K562 (cell line): ENCODE measurements around the gene PDLIM4. TPM values are rescaled to one million over a fixed set of nuclear protein-coding genes. Genes with fewer than 3 reads are reported as not detected.

Experiments
- ATAC-seq: fragments of 200-7000 bp; cut with Tn5 transposase; 3 replicates; pipeline ENCODE4 v1.9.1; 2020; ENCODE audit warnings: moderate library complexity
- BruUV-seq: library from RNA; stranded (reverse); fragments of 400-500 nt; replicated peaks from 2 replicates; lab custom pipeline; 2021; lab: Mats Ljungman, UMichigan
- CTCF ChIA-PET: fragments of 300-600 bp; formaldehyde crosslinking; extraction: SDS; loops from one replicate; lab custom pipeline; 2021; ENCODE audit warnings: low intra/inter-chr PET ratio; lab: Yijun Ruan, JAX
- POLR2A ChIA-PET: fragments of 300-600, 350-650 bp; sonication (Branson Sonifier 250); formaldehyde crosslinking; extraction: SDS; loops from one replicate; lab custom pipeline; 2021; ENCODE audit warnings: antibody characterized with exemption, inconsistent platforms; lab: Yijun Ruan, JAX
- DNase-seq, 4 experiments: peaks; one replicate each; pipeline versions ENCODE4 v3.0.0 to v3.0.0-alpha.2; 2011 to 2018; ENCODE audit warnings: low spot score in 3 of 4, mixed read lengths in 3 of 4; ENCODE audit errors: extremely low read depth in 1 of 4
- FAIRE-seq: peaks from 2 replicates; lab custom pipeline; 2011; peaks lifted over from hg19 to GRCh38; lab: Jason Lieb, UNC
- H2AFZ ChIP-seq: 2 replicates; pipeline ENCODE4 v1.6.0; 2011; ENCODE audit warnings: low read depth, low read length, control low read depth, inconsistent platforms
- H3K27ac ChIP-seq: fragments of 200-600 bp; 3 replicates; pipeline ENCODE4 v1.8.0; 2011; ENCODE audit warnings: low read depth, mild to moderate bottlenecking, control low read depth, inconsistent platforms, low read length, moderate library complexity, mixed read lengths; ENCODE audit errors: extremely low read depth
- H3K27me3 ChIP-seq, 2 experiments: fragments of 300-600 bp in 1 of 2; 2 replicates in 1 of 2; 3 replicates in 1 of 2; pipeline versions ENCODE4 v1.6.0 to v1.8.0; 2011; ENCODE audit warnings: inconsistent platforms in 2 of 2, low read length in 2 of 2, mild to moderate bottlenecking in 1 of 2, mixed read lengths in 1 of 2, moderate library complexity in 1 of 2; ENCODE audit not compliant: control insufficient read depth in 2 of 2, insufficient read depth in 2 of 2
- H3K36me3 ChIP-seq: fragments of 300-600 bp; 3 replicates; pipeline ENCODE4 v1.8.0; 2011; ENCODE audit warnings: mild to moderate bottlenecking, low read length, inconsistent platforms; ENCODE audit not compliant: control insufficient read depth, insufficient read depth
- H3K4me1 ChIP-seq, 2 experiments: fragments of 200-600 bp in 1 of 2; replicated peaks in 1 of 2; 2 replicates in 1 of 2; 3 replicates in 1 of 2; pipeline versions ENCODE4 v1.5.1 to v1.8.0; 2011; ENCODE audit warnings: inconsistent platforms in 2 of 2, low read length in 2 of 2, mild to moderate bottlenecking in 1 of 2, mixed read lengths in 1 of 2, moderate library complexity in 1 of 2; ENCODE audit not compliant: control insufficient read depth in 2 of 2, insufficient read depth in 2 of 2
- H3K4me2 ChIP-seq: 2 replicates; pipeline ENCODE4 v1.6.1; 2011; ENCODE audit warnings: low read length, control low read depth, inconsistent platforms, mixed read lengths; ENCODE audit not compliant: insufficient read depth
- H3K4me3 ChIP-seq: fragments of 200-600 bp; sonication (generic), shearing (Covaris generic); 2 replicates; pipeline ENCODE4 v1.5.1; 2016; ENCODE audit warnings: control low read depth, inconsistent platforms
- H3K79me2 ChIP-seq: fragments of 200-600 bp; 3 replicates; pipeline ENCODE4 v1.8.0; 2011; ENCODE audit warnings: low read length, inconsistent platforms; ENCODE audit not compliant: control insufficient read depth, insufficient read depth
- H3K9ac ChIP-seq, 2 experiments: 2 replicates each; pipeline versions ENCODE4 v1.6.0 to v1.6.1; 2011; ENCODE audit warnings: low read depth in 2 of 2, low read length in 2 of 2, control low read depth in 1 of 2, inconsistent platforms in 1 of 2, mild to moderate bottlenecking in 1 of 2, mixed read lengths in 1 of 2; ENCODE audit not compliant: insufficient read depth in 1 of 2
- H3K9me1 ChIP-seq: one replicate; pipeline ENCODE4 v1.6.0; 2011; ENCODE audit warnings: inconsistent platforms, mild to moderate bottlenecking, low read length, moderate library complexity; ENCODE audit not compliant: control insufficient read depth, insufficient read depth
- H3K9me3 ChIP-seq: replicated peaks from 2 replicates; pipeline ENCODE4 v1.5.1; 2011; ENCODE audit warnings: low read depth, low read length, inconsistent platforms; ENCODE audit not compliant: control insufficient read depth, insufficient read depth
- H4K20me1 ChIP-seq: replicated peaks from 2 replicates; pipeline ENCODE4 v1.6.1; 2011; ENCODE audit warnings: low read length, inconsistent platforms, mixed read lengths; ENCODE audit not compliant: control insufficient read depth, insufficient read depth
- ESRRB ChIP-seq: fragments of 250-450 bp; sonication (Bioruptor Pico); IDR thresholded peaks from 2 replicates; pipeline ENCODE4 v1.5.0; 2020; ENCODE audit warnings: mild to moderate bottlenecking, moderate library complexity, borderline replicate concordance
- KLF16 ChIP-seq: IDR thresholded peaks from 2 replicates; pipeline ENCODE4 v1.6.1; 2016; ENCODE audit warnings: antibody characterized with exemption
- MYC ChIP-seq, 2 experiments: fragments of 250-450 bp in 1 of 2; sonication (Bioruptor Pico) in 1 of 2; IDR thresholded peaks; 2 replicates each; pipeline versions ENCODE4 v1.5.1 to v1.6.1; 2012 to 2021; ENCODE audit warnings: low read depth in 2 of 2, borderline replicate concordance in 1 of 2, improper control_type of control experiment in 1 of 2, low read length in 1 of 2, mild to moderate bottlenecking in 1 of 2, moderate library complexity in 1 of 2
- ZNF589 ChIP-seq: fragments of 200-800 bp; sonication (Bioruptor generic); IDR thresholded peaks from 2 replicates; pipeline ENCODE4 v1.6.1; 2016; ENCODE audit warnings: low read depth, missing genetic modification characterization, missing compliant biosample characterization
- WGBS: fragments of 100-300 bp; shearing (Covaris generic); methylation state at CpG from one replicate; pipeline ENCODE4 v1.1.6; 2016; ENCODE audit warnings: low coverage, mixed read lengths; ENCODE audit not compliant: insufficient coverage; ENCODE audit errors: missing lambda C conversion rate; 5-methylcytosine and 5-hydroxymethylcytosine counted together
- in situ Hi-C: fragments of 300-500 bp; cut with MboI; formaldehyde crosslinking; loops from 4 replicates; pipeline ENCODE4 v1.15.0; 2018; ENCODE audit warnings: inconsistent platforms, mixed read lengths
- intact Hi-C: fragments of 100-400 bp; cut with micrococcal nuclease; formaldehyde crosslinking; loops from 2 replicates; pipeline ENCODE4 v1.14.2; 2022
- polyA plus RNA-seq, 8 experiments: library from polyadenylated mRNA; depleted of rRNA in 4 of 8; stranded (reverse) in 5 of 8; unstranded in 3 of 8; fragments of >200 nt; fragmentation: Nextera tagmentation in 2 of 8; fragmentation: Illumina TruSeq in 1 of 8; extraction: Ambion mirVana in 2 of 8; extraction: Trizol in 1 of 8; gene quantifications; 2 replicates each; pipeline versions ENCODE4 v1.2.1 to v1.2.3, GENCODE V29; 2011 to 2014; ENCODE audit warnings: inconsistent platforms in 1 of 8, missing spikeins in 1 of 8
- total RNA-seq, 7 experiments: library from RNA; depleted of rRNA in 6 of 7; stranded (reverse); fragments of >200 nt in 6 of 7; fragmentation: Illumina TruSeq in 2 of 7; extraction: Trizol in 2 of 7; gene quantifications; 2 replicates each; pipeline versions ENCODE4 v1.2.1 to v1.2.3, GENCODE V29; 2011 to 2021; ENCODE audit warnings: low replicate concordance in 1 of 7
- TF ChIP-seq, protein P1 (sequence below): sonication (generic); formaldehyde crosslinking; IDR thresholded peaks from 2 replicates; pipeline ENCODE4 v1.8.0; 2022; ENCODE audit warnings: mild to moderate bottlenecking, low read depth, missing genetic modification reagents

The PDLIM4 gene
- total and polyA plus RNA-seq, 9 of the 15 experiments (the other 6 are each of a cell fraction or from before 2014, with no cell fraction given), result 0.28 to 32.8 (median 13.1) TPM

DNA sequence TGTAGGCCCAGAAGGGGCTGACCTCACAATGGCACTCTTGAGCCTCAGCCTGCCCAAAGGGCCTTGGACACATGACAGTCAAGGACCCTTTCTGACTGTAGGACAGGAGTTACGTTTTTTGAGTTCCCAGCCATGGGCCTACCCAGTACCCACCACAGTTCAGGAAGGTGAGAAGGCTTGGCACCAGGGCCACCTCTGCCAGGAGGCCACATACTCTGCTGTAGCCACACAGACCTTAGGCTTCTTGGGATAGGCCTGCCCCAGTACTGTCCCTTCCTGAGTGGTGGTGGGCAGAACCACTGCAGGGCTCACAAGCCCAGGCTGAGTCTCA lies 12.8 kb downstream of the PDLIM4 start:
- POLR2A ChIA-PET, result interaction anchor here (0.9 kb wide), 1 partner anchor 10 kb away, joined by 4 read pairs; no protein-coding TSS in a partner anchor
- TF ChIP-seq, protein P1, sequence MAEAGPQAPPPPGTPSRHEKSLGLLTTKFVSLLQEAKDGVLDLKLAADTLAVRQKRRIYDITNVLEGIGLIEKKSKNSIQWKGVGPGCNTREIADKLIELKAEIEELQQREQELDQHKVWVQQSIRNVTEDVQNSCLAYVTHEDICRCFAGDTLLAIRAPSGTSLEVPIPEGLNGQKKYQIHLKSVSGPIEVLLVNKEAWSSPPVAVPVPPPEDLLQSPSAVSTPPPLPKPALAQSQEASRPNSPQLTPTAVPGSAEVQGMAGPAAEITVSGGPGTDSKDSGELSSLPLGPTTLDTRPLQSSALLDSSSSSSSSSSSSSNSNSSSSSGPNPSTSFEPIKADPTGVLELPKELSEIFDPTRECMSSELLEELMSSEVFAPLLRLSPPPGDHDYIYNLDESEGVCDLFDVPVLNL (CRISPR knock-in tag), result no peak
- TF ChIP-seq KLF16 (no peak), ZNF589 (CRISPR knock-in tag) (no peak), ESRRB (no peak), MYC (IDR thresholded peaks at IDR 0.05; ENCODE audit: low read depth, low read length) (no peak), MYC (CRISPR knock-in tag; IDR thresholded peaks at IDR 0.05; ENCODE audit: borderline replicate concordance, low read depth) (no peak)
- Histone ChIP-seq H3K27me3 (no peaks in the 10 kb centered on the region), H2AFZ (no peak overlapping the region), H4K20me1 (no peaks in the 10 kb centered on the region), H3K27ac (no peak overlapping the region), H3K9me3 (no peaks in the 10 kb centered on the region), H3K36me3 (peaks cover 16% of the 10 kb centered on the region; the same call in 2 of the 3 replicates), H3K4me1 (peaks cover 12 to 39% of the 10 kb centered on the region in 2 experiments; a peak in 4 of 5 replicates), H3K4me3 (no peak overlapping the region), H3K9ac (peak overlapping the region in 1 of 2 experiments; percentile 54; a peak in 2 of 4 replicates), H3K4me2 (no peak overlapping the region), H3K79me2 (no peaks in the 10 kb centered on the region), H3K9me1 (no peaks in the 10 kb centered on the region)
- CTCF ChIA-PET, result no interaction called here
- BruUV-seq, result no TSS peak
- DNase-seq (no peak), ATAC-seq (no peak), FAIRE-seq (no peak)
- intact Hi-C loops (loop anchor here (5.0 kb wide), 1 partner anchor 33 kb away; no protein-coding TSS in a partner anchor), in situ Hi-C loops (no loop called here)
- WGBS, result 81% methylated on average over 1 of the region's 1 CpG
